Hematopoietic multipotent progenitor cell (in vitro differentiated cells): Measurements from ENCODE around the gene NXN. TPM values are rescaled to one million over a fixed set of nuclear protein-coding genes. Genes with fewer than 3 reads are reported as not detected.
"Not testable (repeated sequence)": the region's sequence is repeated elsewhere in the genome, so short reads cannot be mapped to it uniquely, and the experiment has no call there.

Experiments used
- DNase-seq, 3 donors: peaks; one replicate each; pipeline ENCODE4 v3.0.0-alpha.2; 2011 to 2015; ENCODE audit warnings: low read depth in 2 of 3, low spot score in 2 of 3
- total RNA-seq: library from RNA; depleted of rRNA; stranded (reverse); fragments of >200 nt; gene quantifications from one replicate; pipeline ENCODE4 v1.2.3, GENCODE V29; 2012

The NXN gene
- total RNA-seq, 1 donor: 1.6 TPM

GRCh38 chr17:896953-897661 lies 82.5 kb downstream of the NXN start:
- peak in 1 of 3 donors; percentile 9 for DNase-seq

- no peak for DNase-seq
Measured at GRCh38 chr17:896454-896853, 83.1 kb downstream of the NXN start.

GRCh38 chr17:892958-893357 lies 86.6 kb downstream of the NXN start:
- DNase-seq: no peak

GRCh38 chr17:888998-889441 lies 90.6 kb downstream of the NXN start:
- peak in 2 of 3 donors; percentile 43 to 69 for DNase-seq

- DNase-seq: no peak
Measured at GRCh38 chr17:887551-888209, 91.9 kb downstream of the NXN start.

- DNase-seq: no peak
Measured at GRCh38 chr17:885971-886571, 93.5 kb downstream of the NXN start.

- no peak for DNase-seq
Measured at GRCh38 chr17:883586-883962, 96.0 kb downstream of the NXN start.

GRCh38 chr17:882827-883585 lies 96.6 kb downstream of the NXN start:
- no peak for DNase-seq

GRCh38 chr17:881778-882177 lies 97.8 kb downstream of the NXN start:
- no peak for DNase-seq

- no peak for DNase-seq
Measured at GRCh38 chr17:880443-881269, 98.9 kb downstream of the NXN start.

GRCh38 chr17:879546-880442 lies 99.8 kb downstream of the NXN start:
- peak; percentile 42 to 87 (median 77) for DNase-seq

GRCh38 chr17:877630-878029 lies 101.9 kb downstream of the NXN start:
- DNase-seq: no peak

GRCh38 chr17:876272-876671 lies 103.3 kb downstream of the NXN start:
- DNase-seq: peak; percentile 13 to 81 (median 66)

- not testable (repeated sequence) for DNase-seq
Measured at GRCh38 chr17:874590-874989, 105.0 kb downstream of the NXN start.

- no peak for DNase-seq
Measured at GRCh38 chr17:872855-873254, 106.7 kb downstream of the NXN start.

GRCh38 chr17:871751-872519 lies 107.6 kb downstream of the NXN start:
- no peak for DNase-seq

GRCh38 chr17:869567-870525 lies 109.7 kb downstream of the NXN start:
- no peak for DNase-seq
